HUES64 (cell line): ENCODE results near the gene NUP58.
A peak's percentile ranks its signal among the peaks of the same experiment; 100 is the strongest.
"Not testable (repeated sequence)": the region's sequence is repeated elsewhere in the genome, so short reads cannot be mapped to it uniquely, and the experiment has no call there.

Experiments used
- H3K27ac ChIP-seq: 2 replicates; pipeline ENCODE4 v1.7.0; 2013; ENCODE audit warnings: low read depth, low read length, inconsistent platforms
- H3K27me3 ChIP-seq: 2 replicates; pipeline ENCODE4 v1.6.1; 2013; ENCODE audit warnings: mild to moderate bottlenecking, low read length; ENCODE audit not compliant: insufficient read depth
- H3K36me3 ChIP-seq: 2 replicates; pipeline ENCODE4 v1.6.1; 2013; ENCODE audit warnings: mild to moderate bottlenecking, low read length; ENCODE audit not compliant: insufficient read depth
- H3K4me1 ChIP-seq: 2 replicates; pipeline ENCODE4 v1.6.1; 2013; ENCODE audit warnings: mild to moderate bottlenecking, low read length, moderate library complexity; ENCODE audit not compliant: insufficient read depth
- H3K4me3 ChIP-seq: 2 replicates; pipeline ENCODE4 v1.5.1; 2013; ENCODE audit warnings: mild to moderate bottlenecking, low read length, moderate library complexity
- H3K9ac ChIP-seq: 2 replicates; pipeline ENCODE4 v1.6.1; 2013; ENCODE audit warnings: mild to moderate bottlenecking, low read depth, low read length
- H3K9me3 ChIP-seq: 2 replicates; pipeline ENCODE4 v1.6.1; 2013; ENCODE audit warnings: low read depth, low read length; ENCODE audit not compliant: insufficient read depth
- WGBS: fragments of 150-250, 120-280 bp; methylation state at CpG from one replicate; pipeline ENCODE4 v1.1.7; 2013; ENCODE audit warnings: missing lambda C conversion rate; 5-methylcytosine and 5-hydroxymethylcytosine counted together

Gene NUP58

DNA sequence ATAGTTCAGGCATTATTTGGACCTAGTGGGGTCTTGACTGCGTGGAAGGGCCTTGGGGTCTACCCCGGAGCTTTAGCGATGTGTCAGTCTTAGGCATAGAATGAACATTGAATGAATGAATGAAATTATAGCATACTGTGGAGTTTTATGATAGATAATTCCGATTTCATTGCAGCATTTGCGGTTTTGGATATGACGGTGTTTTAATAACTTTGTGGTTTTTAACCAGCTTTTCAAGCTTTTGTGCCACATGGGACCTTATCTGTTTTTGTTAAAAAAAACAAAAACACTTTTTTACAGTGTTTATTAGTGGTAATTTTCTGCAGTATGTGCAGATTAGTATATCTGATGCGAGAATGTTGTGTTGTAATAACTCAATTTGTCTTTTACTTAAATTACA, 696 bp downstream of the NUP58 start:
- Histone ChIP-seq H3K27me3 (peaks cover 22% of the 10 kb centered on the region; the same call in 1 of the 2 replicates), H3K9ac (peak overlapping the region; percentile 90), H3K27ac (peak overlapping the region; percentile 82), H3K36me3 (peaks cover 35% of the 10 kb centered on the region; the same call in 1 of the 2 replicates), H3K4me1 (peaks cover 6% of the 10 kb centered on the region), H3K9me3 (no peaks in the 10 kb centered on the region), H3K4me3 (peak overlapping the region; percentile 98)
- WGBS: 14% methylated on average over 7 of the region's 7 CpGs

- H3K27me3 ChIP-seq: no peaks in the 10 kb centered on the region
- WGBS: 94% methylated on average over 6 of the region's 7 CpGs
- H3K4me1 ChIP-seq: peaks cover 6% of the 10 kb centered on the region
- no peak overlapping the region for H3K4me3 ChIP-seq
- H3K9me3 ChIP-seq: no peaks in the 10 kb centered on the region
- H3K36me3 ChIP-seq: peaks cover 76% of the 10 kb centered on the region
- H3K9ac ChIP-seq: no peak overlapping the region
- no peak overlapping the region for H3K27ac ChIP-seq
Measured at GRCh38 chr13:25306671-25307464, 5.4 kb downstream of the NUP58 start.

DNA sequence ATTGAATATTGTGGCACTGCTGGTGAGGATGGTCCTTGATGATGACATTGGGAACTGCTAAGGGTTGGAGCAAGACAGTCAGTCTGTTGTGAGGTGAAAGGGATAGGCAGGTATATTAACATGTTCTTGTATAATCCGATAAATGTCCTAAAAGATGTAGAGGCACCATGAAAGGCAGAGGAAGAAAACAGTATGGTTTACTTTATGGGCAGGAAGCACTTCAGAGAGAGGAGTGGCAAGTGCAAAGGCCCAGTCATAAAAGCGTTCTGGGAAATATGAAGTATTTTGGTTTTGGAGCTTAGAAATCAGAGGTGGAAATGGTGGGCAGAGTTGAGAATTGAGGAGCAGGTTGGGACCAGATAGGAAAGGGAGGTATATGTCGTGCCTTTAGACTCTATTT, 9.5 kb downstream of the NUP58 start:
- Histone ChIP-seq H3K27ac (no peak overlapping the region), H3K9me3 (no peaks in the 10 kb centered on the region), H3K27me3 (no peaks in the 10 kb centered on the region), H3K36me3 (peaks cover 87% of the 10 kb centered on the region), H3K9ac (no peak overlapping the region), H3K4me3 (no peak overlapping the region), H3K4me1 (no peaks in the 10 kb centered on the region)
- WGBS: 94% methylated on average over 3 of the region's 3 CpGs

DNA sequence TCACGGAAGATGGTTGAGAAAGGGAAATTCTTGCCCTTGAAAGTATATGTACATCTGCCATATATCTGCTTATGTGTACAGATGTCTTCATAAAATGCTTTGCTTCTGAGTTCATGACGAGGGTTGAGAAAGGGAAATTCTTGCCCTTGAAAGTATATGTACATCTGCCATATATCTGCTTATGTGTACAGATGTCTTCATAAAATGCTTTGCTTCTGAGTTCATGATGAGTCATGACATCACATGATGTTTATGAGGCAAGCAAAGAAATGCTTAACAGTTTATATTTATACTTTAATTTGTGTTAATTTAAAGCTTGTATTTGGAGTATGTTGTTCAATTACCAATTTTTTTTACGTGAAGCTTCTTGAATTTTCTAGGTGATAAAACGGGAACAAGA, 17.5 kb downstream of the NUP58 start:
- H3K27me3 ChIP-seq, H3K27ac ChIP-seq, H3K9ac ChIP-seq, H3K4me1 ChIP-seq, H3K9me3 ChIP-seq, H3K4me3 ChIP-seq: not testable (repeated sequence)
- peaks cover 100% of the 10 kb centered on the region for H3K36me3 ChIP-seq
- WGBS: 100% methylated on average over 3 of the region's 4 CpGs

GRCh38 chr13:25319771-25320170, 18.3 kb downstream of the NUP58 start:
- 100% methylated on average over 1 of the region's 1 CpG for WGBS
- no peaks in the 10 kb centered on the region for H3K9me3 ChIP-seq
- no peak overlapping the region for H3K9ac ChIP-seq
- H3K36me3 ChIP-seq: peaks cover 100% of the 10 kb centered on the region
- H3K4me1 ChIP-seq: 0 out of 2 replicates have a peak, but pooled peaks cover 6% of the 10 kb centered on the region
- no peak overlapping the region for H3K4me3 ChIP-seq
- no peaks in the 10 kb centered on the region for H3K27me3 ChIP-seq
- H3K27ac ChIP-seq: no peak overlapping the region

GRCh38 chr13:25324100-25324499, 22.7 kb downstream of the NUP58 start:
- Histone ChIP-seq H3K36me3 (peaks cover 99% of the 10 kb centered on the region), H3K9me3 (no peaks in the 10 kb centered on the region), H3K9ac (no peak overlapping the region), H3K27me3 (no peaks in the 10 kb centered on the region), H3K4me1 (no peaks in the 10 kb centered on the region), H3K27ac (no peak overlapping the region), H3K4me3 (no peak overlapping the region)
- WGBS: 95% methylated on average over 2 of the region's 2 CpGs

- 98% methylated on average over 4 of the region's 4 CpGs for WGBS
- no peaks in the 10 kb centered on the region for H3K27me3 ChIP-seq
- no peak overlapping the region for H3K27ac ChIP-seq
- peaks cover 98% of the 10 kb centered on the region for H3K36me3 ChIP-seq
- H3K9ac ChIP-seq: no peak overlapping the region
- H3K4me3 ChIP-seq: no peak overlapping the region
- no peaks in the 10 kb centered on the region for H3K9me3 ChIP-seq
- no peaks in the 10 kb centered on the region for H3K4me1 ChIP-seq
Measured at GRCh38 chr13:25329706-25330105, 28.3 kb downstream of the NUP58 start.

- H3K9ac ChIP-seq: no peak overlapping the region
- no peaks in the 10 kb centered on the region for H3K27me3 ChIP-seq
- H3K27ac ChIP-seq: no peak overlapping the region
- H3K36me3 ChIP-seq: peaks cover 98% of the 10 kb centered on the region
- no peak overlapping the region for H3K4me3 ChIP-seq
- H3K9me3 ChIP-seq: no peaks in the 10 kb centered on the region
- no peaks in the 10 kb centered on the region for H3K4me1 ChIP-seq
- no CpG with 5 or more reads among the region's 1 CpG for WGBS
Measured at GRCh38 chr13:25330541-25330940, 29.1 kb downstream of the NUP58 start.

DNA sequence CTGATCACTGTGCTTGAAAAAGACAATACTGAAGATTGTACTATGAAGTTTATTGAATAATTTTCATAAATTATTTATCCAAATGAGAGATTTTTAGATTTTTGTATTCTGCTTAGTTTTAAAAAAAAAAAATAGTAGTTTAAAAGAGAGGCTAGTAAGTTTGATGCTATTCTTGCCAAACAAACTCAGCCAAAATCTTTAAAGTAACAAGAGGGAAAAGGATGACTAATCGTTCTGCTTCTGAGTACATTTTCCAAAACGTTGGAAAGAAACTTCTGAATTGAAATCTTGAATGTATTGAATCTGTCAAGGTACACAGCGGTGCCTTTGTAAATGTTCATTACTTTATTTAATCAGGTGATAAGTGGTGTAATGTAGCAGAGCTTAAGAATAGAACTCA, 34.4 kb downstream of the NUP58 start:
- Histone ChIP-seq H3K9ac (no peak overlapping the region), H3K4me3 (no peak overlapping the region), H3K4me1 (no peaks in the 10 kb centered on the region), H3K9me3 (no peaks in the 10 kb centered on the region), H3K27ac (no peak overlapping the region), H3K27me3 (no peaks in the 10 kb centered on the region), H3K36me3 (peaks cover 94% of the 10 kb centered on the region)
- 93% methylated on average over 3 of the region's 3 CpGs for WGBS

- Histone ChIP-seq H3K27ac (no peak overlapping the region; the same call in 1 of the 2 replicates), H3K4me1 (peaks cover 25% of the 10 kb centered on the region), H3K36me3 (peaks cover 5% of the 10 kb centered on the region; the same call in 1 of the 2 replicates), H3K9ac (no peak overlapping the region), H3K9me3 (no peaks in the 10 kb centered on the region), H3K27me3 (no peaks in the 10 kb centered on the region), H3K4me3 (no peak overlapping the region)
- WGBS: 92% methylated on average over 2 of the region's 2 CpGs
Measured at GRCh38 chr13:25345576-25345975, 44.2 kb downstream of the NUP58 start.

DNA sequence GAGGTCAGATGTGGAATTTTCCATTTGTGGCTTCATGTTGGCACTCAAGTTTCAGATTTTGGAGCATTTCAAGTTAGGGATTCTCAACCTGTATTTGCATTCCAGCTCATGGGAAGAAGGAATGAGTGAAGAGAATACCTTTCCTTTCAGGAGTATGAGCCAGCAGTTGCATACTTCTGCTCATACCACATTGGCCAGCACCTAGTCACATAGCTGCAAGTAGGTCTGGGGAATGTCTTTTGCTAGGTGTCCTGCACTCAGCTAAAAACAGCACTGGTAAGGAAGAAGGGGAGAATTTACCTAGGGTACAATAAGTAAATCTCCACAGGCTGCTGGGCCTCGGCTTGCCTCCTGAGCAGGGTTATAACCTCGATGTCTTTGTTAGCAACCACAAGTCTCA, 45.7 kb downstream of the NUP58 start:
- H3K27ac ChIP-seq: no peak overlapping the region
- H3K27me3 ChIP-seq: no peaks in the 10 kb centered on the region
- H3K4me3 ChIP-seq: no peak overlapping the region
- H3K9me3 ChIP-seq: no peaks in the 10 kb centered on the region
- H3K9ac ChIP-seq: no peak overlapping the region
- H3K36me3 ChIP-seq: no peaks in the 10 kb centered on the region
- 92% methylated on average over 2 of the region's 2 CpGs for WGBS
- peaks cover 25% of the 10 kb centered on the region for H3K4me1 ChIP-seq
